ENCODE data around the gene MELTF.

GRCh38 chr3:197003461-197004385 lies 25.9 kb downstream of the MELTF start:
- TF ChIP-seq CTCF (IDR thresholded peaks at IDR 0.05; ENCODE audit: insufficient read depth, low read length, poor library complexity, severe bottlenecking): no peak
- TF ChIP-seq EZH2phosphoT487 (conservative IDR thresholded peaks at IDR 0.05; ENCODE audit: low read length): no peak

Measured in SU-DHL-6 (cell line).